Thymus (tissue), 11 donors: ENCODE results near the gene CISH. TPM values are rescaled to one million over a fixed set of nuclear protein-coding genes. Genes with fewer than 3 reads are reported as not detected.

Source experiments
- DNase-seq, 9 donors: peaks; one replicate each; pipeline ENCODE4 v3.0.0-alpha.2; 2013; ENCODE audit warnings: low spot score in 9 of 9, low read depth in 6 of 9, missing footprints in 1 of 9
- H3K27ac ChIP-seq, 2 donors: one replicate each; pipeline ENCODE4 v1.5.1; 2013; ENCODE audit warnings: control low read depth in 1 of 2, low read depth in 1 of 2, low read length in 1 of 2, mild to moderate bottlenecking in 1 of 2, moderate library complexity in 1 of 2
- H3K27me3 ChIP-seq, 2 donors: one replicate each; pipeline ENCODE4 v1.5.1; 2013; ENCODE audit warnings: low read length in 1 of 2; ENCODE audit not compliant: control insufficient read depth in 2 of 2, insufficient read depth in 1 of 2
- H3K36me3 ChIP-seq, 2 donors: one replicate each; pipeline ENCODE4 v1.5.1; 2013; ENCODE audit warnings: low read length in 1 of 2, mild to moderate bottlenecking in 1 of 2, moderate library complexity in 1 of 2; ENCODE audit not compliant: control insufficient read depth in 2 of 2, insufficient read depth in 2 of 2
- H3K4me1 ChIP-seq, 2 donors: one replicate each; pipeline ENCODE4 v1.5.1; 2013; ENCODE audit warnings: low read length in 2 of 2; ENCODE audit not compliant: control insufficient read depth in 2 of 2, insufficient read depth in 2 of 2
- H3K4me3 ChIP-seq, 2 donors: one replicate each; pipeline ENCODE4 v1.5.1; 2013; ENCODE audit warnings: low read length in 2 of 2, control low read depth in 1 of 2, mild to moderate bottlenecking in 1 of 2
- H3K9me3 ChIP-seq, 2 donors: one replicate each; pipeline ENCODE4 v1.5.1; 2013; ENCODE audit warnings: low read length in 1 of 2, mild to moderate bottlenecking in 1 of 2; ENCODE audit not compliant: control insufficient read depth in 2 of 2, insufficient read depth in 1 of 2
- WGBS: extraction: QIAGEN DNeasy Blood & Tissue Kit; methylation state at CpG from one replicate; pipeline ENCODE4 v1.1.7; 2013; 5-methylcytosine and 5-hydroxymethylcytosine counted together
- polyA plus RNA-seq: library from polyadenylated mRNA; stranded (reverse); fragments of 200-250 nt; gene quantifications from one replicate; pipeline ENCODE4 v1.2.3, GENCODE V29; 2013
- total RNA-seq: library from RNA; stranded (reverse); fragments of 120-200 nt; gene quantifications from one replicate; pipeline ENCODE4 v1.2.4, GENCODE V29; 2013
- donor health status: healthy.

CISH gene
- total and polyA plus RNA-seq, 2 donors = 7.0 to 10.2 TPM

- H3K27me3 ChIP-seq = peaks cover 0 to 2% of the 10 kb centered on the region in 2 donors
- no peak overlapping the region for H3K4me3 ChIP-seq
- H3K4me1 ChIP-seq = no peaks in the 10 kb centered on the region
- H3K36me3 ChIP-seq = no peaks in the 10 kb centered on the region
- WGBS = 94% methylated on average over 7 of the region's 7 CpGs
- no peak overlapping the region for H3K27ac ChIP-seq
- no peak for DNase-seq
- no peaks in the 10 kb centered on the region for H3K9me3 ChIP-seq
Observed at GRCh38 chr3:50557915-50558314, 53.7 kb downstream of the CISH start.

- WGBS = 80% methylated on average over 8 of the region's 8 CpGs
- Histone ChIP-seq H3K9me3 (no peaks in the 10 kb centered on the region), H3K36me3 (no peaks in the 10 kb centered on the region), H3K4me1 (no peaks in the 10 kb centered on the region), H3K4me3 (no peak overlapping the region), H3K27me3 (peaks cover 0 to 2% of the 10 kb centered on the region in 2 donors), H3K27ac (no peak overlapping the region)
- DNase-seq = no peak
Observed at GRCh38 chr3:50557106-50557505, 54.5 kb downstream of the CISH start.

Other genes starting within 250 kb of the CISH start
- 0.57 TPM for gene CACNA2D2, start 108.1 kb downstream of the CISH start, total RNA-seq
- 1.5 TPM for gene CACNA2D2, start 108.1 kb downstream of the CISH start, polyA plus RNA-seq
- 4.5 TPM for gene C3orf18, start 44.0 kb downstream of the CISH start, total RNA-seq
- 4.3 TPM for gene C3orf18, start 44.0 kb downstream of the CISH start, polyA plus RNA-seq
- 20.7 TPM for gene HEMK1, start 42.3 kb downstream of the CISH start, total RNA-seq
- 43.4 TPM for gene HEMK1, start 42.3 kb downstream of the CISH start, polyA plus RNA-seq
- gene MAPKAPK3, start 5.4 kb upstream of the CISH start, total RNA-seq = 54.4 TPM
- 24.9 TPM for gene MAPKAPK3, start 5.4 kb upstream of the CISH start, polyA plus RNA-seq
- gene DOCK3, start 63.2 kb upstream of the CISH start, total RNA-seq = 0.05 TPM
- gene DOCK3, start 63.2 kb upstream of the CISH start, polyA plus RNA-seq = 0.21 TPM